Activated CD8-positive, alpha-beta memory T cell treated with anti-CD3 and anti-CD28 coated beads, Interleukin-2, amount 50 U/mL, for 48 hours (primary cell): Measurements from ENCODE around the gene COL19A1.

Experiments used
- DNase-seq: peaks from one replicate; pipeline ENCODE4 v3.0.0-alpha.2; 2020

The COL19A1 gene

GRCh38 chr6:70072540-70073179 lies 206.3 kb downstream of the COL19A1 start:
- no peak for DNase-seq

- DNase-seq, result no peak
These were observed 207.3 kb downstream of the COL19A1 start for GRCh38 chr6:70073637-70074036.

- no peak for DNase-seq
These were observed 212.9 kb downstream of the COL19A1 start for GRCh38 chr6:70079241-70079640.

- DNase-seq, result no peak
These were observed 214.2 kb downstream of the COL19A1 start for GRCh38 chr6:70080443-70081070.

- DNase-seq, result no peak
These were observed 216.5 kb downstream of the COL19A1 start for GRCh38 chr6:70082830-70083229.

- no peak for DNase-seq
These were observed 220.4 kb downstream of the COL19A1 start for GRCh38 chr6:70086806-70087205.

- DNase-seq, result no peak
These were observed 227.8 kb downstream of the COL19A1 start for GRCh38 chr6:70094156-70094555.

- DNase-seq, result no peak
These were observed 233.4 kb downstream of the COL19A1 start for GRCh38 chr6:70099732-70100131.

GRCh38 chr6:70103798-70104197 lies 237.4 kb downstream of the COL19A1 start:
- no peak for DNase-seq

- DNase-seq, result no peak
These were observed 241.7 kb downstream of the COL19A1 start for GRCh38 chr6:70107852-70108629.

GRCh38 chr6:70110126-70111022 lies 244.0 kb downstream of the COL19A1 start:
- DNase-seq, result no peak

- DNase-seq, result no peak
These were observed 245.4 kb downstream of the COL19A1 start for GRCh38 chr6:70111737-70112136.

GRCh38 chr6:70112716-70113115 lies 246.4 kb downstream of the COL19A1 start:
- DNase-seq, result no peak

GRCh38 chr6:70113171-70113570 lies 246.8 kb downstream of the COL19A1 start:
- no peak for DNase-seq

GRCh38 chr6:70118670-70119069 lies 252.3 kb downstream of the COL19A1 start:
- DNase-seq, result no peak

GRCh38 chr6:70119218-70119835 lies 253.0 kb downstream of the COL19A1 start:
- no peak for DNase-seq

- no peak for DNase-seq
These were observed 258.1 kb downstream of the COL19A1 start for GRCh38 chr6:70124443-70124842.

GRCh38 chr6:70124882-70125545 lies 258.7 kb downstream of the COL19A1 start:
- no peak for DNase-seq

- no peak for DNase-seq
These were observed 259.2 kb downstream of the COL19A1 start for GRCh38 chr6:70125602-70126001.

- DNase-seq, result no peak
These were observed 263.0 kb downstream of the COL19A1 start for GRCh38 chr6:70129341-70129740.

GRCh38 chr6:70130865-70131264 lies 264.5 kb downstream of the COL19A1 start:
- no peak for DNase-seq

GRCh38 chr6:70131528-70131927 lies 265.2 kb downstream of the COL19A1 start:
- no peak for DNase-seq
